Measurements from ENCODE around the gene KDM6B. TPM values are rescaled to one million over a fixed set of nuclear protein-coding genes. Genes with fewer than 3 reads are reported as not detected.

KDM6B gene
- polyA plus RNA-seq, 1 experiment = 2.0 TPM

GRCh38 chr17:7794075-7794663, 39.8 kb upstream of the KDM6B start:
- TF ChIP-seq CTCF (IDR thresholded peaks at IDR 0.05; ENCODE audit: low read depth, low read length) = no peak
- CTCF ChIA-PET = no interaction called here
- no peaks in the 10 kb centered on the region; the same call in 1 of the 2 replicates for H3K9me3 ChIP-seq (ENCODE audit: control insufficient read depth, insufficient read depth, low read length)
- peaks cover 11% of the 10 kb centered on the region for H3K27me3 ChIP-seq (ENCODE audit: control insufficient read depth, insufficient read depth, low read length)
- H3K4me3 ChIP-seq (ENCODE audit: low read depth, low read length) = no peak overlapping the region
- no peak for DNase-seq (ENCODE audit: low read depth, low spot score)
- H3K27ac ChIP-seq (ENCODE audit: low read depth, low read length) = no peak overlapping the region
- POLR2A ChIA-PET = no interaction called here

- Histone ChIP-seq H3K27me3 (ENCODE audit: control insufficient read depth, insufficient read depth, low read length) (peaks cover 16% of the 10 kb centered on the region), H3K4me3 (ENCODE audit: low read depth, low read length) (no peak overlapping the region), H3K27ac (ENCODE audit: low read depth, low read length) (no peak overlapping the region), H3K9me3 (ENCODE audit: control insufficient read depth, insufficient read depth, low read length) (no peaks in the 10 kb centered on the region; the same call in 1 of the 2 replicates)
- no peak for DNase-seq (ENCODE audit: low read depth, low spot score)
- CTCF ChIA-PET = no interaction called here
- POLR2A ChIA-PET = no interaction called here
- no peak for TF ChIP-seq CTCF (IDR thresholded peaks at IDR 0.05; ENCODE audit: low read depth, low read length)
Observed at GRCh38 chr17:7797976-7798375, 36.0 kb upstream of the KDM6B start.

- Histone ChIP-seq H3K9me3 (ENCODE audit: control insufficient read depth, insufficient read depth, low read length) (no peaks in the 10 kb centered on the region; the same call in 1 of the 2 replicates), H3K27me3 (ENCODE audit: control insufficient read depth, insufficient read depth, low read length) (peaks cover 15% of the 10 kb centered on the region), H3K27ac (ENCODE audit: low read depth, low read length) (no peak overlapping the region), H3K4me3 (ENCODE audit: low read depth, low read length) (no peak overlapping the region)
- no peak for DNase-seq (ENCODE audit: low read depth, low spot score)
- ChIA-PET CTCF (interaction anchor here (0.6 kb wide), 2 partner anchors 26 to 55 kb away, joined by 3 to 5 read pairs; no protein-coding TSS in a partner anchor), POLR2A (no interaction called here)
- no peak for TF ChIP-seq CTCF (IDR thresholded peaks at IDR 0.05; ENCODE audit: low read depth, low read length)
Observed at GRCh38 chr17:7798839-7799238, 35.2 kb upstream of the KDM6B start.

- no peak for TF ChIP-seq CTCF (IDR thresholded peaks at IDR 0.05; ENCODE audit: low read depth, low read length)
- Histone ChIP-seq H3K27me3 (ENCODE audit: control insufficient read depth, insufficient read depth, low read length) (peaks cover 6% of the 10 kb centered on the region), H3K4me3 (ENCODE audit: low read depth, low read length) (no peak overlapping the region), H3K27ac (ENCODE audit: low read depth, low read length) (no peak overlapping the region), H3K9me3 (ENCODE audit: control insufficient read depth, insufficient read depth, low read length) (no peaks in the 10 kb centered on the region; the same call in 1 of the 2 replicates)
- POLR2A ChIA-PET = interaction anchor here (0.5 kb wide), 1 partner anchor 36 kb away, joined by 4 read pairs; no protein-coding TSS in a partner anchor
- CTCF ChIA-PET = interaction anchor here (0.6 kb wide), 1 partner anchor 38 kb away, joined by 4 read pairs; no protein-coding TSS in a partner anchor
- DNase-seq (ENCODE audit: low read depth, low spot score) = no peak
Observed at GRCh38 chr17:7803981-7804380, 30.0 kb upstream of the KDM6B start.

GRCh38 chr17:7806587-7806986, 27.4 kb upstream of the KDM6B start:
- POLR2A ChIA-PET = no interaction called here

More at GRCh38 chr17:7806587-7806986, 27.4 kb upstream of the KDM6B start:
- Histone ChIP-seq H3K27me3 (ENCODE audit: control insufficient read depth, insufficient read depth, low read length) (peaks cover 2% of the 10 kb centered on the region), H3K27ac (ENCODE audit: low read depth, low read length) (no peak overlapping the region), H3K9me3 (ENCODE audit: control insufficient read depth, insufficient read depth, low read length) (no peaks in the 10 kb centered on the region; the same call in 1 of the 2 replicates), H3K4me3 (ENCODE audit: low read depth, low read length) (no peak overlapping the region)
- no peak for DNase-seq (ENCODE audit: low read depth, low spot score)
- TF ChIP-seq CTCF (IDR thresholded peaks at IDR 0.05; ENCODE audit: low read depth, low read length) = no peak
- CTCF ChIA-PET = no interaction called here
